ENCODE data around the gene ADAMTSL4.

ADAMTSL4 gene

GRCh38 chr1:150606463-150607142 is 57.4 kb downstream of the ADAMTSL4 start:
- TF ChIP-seq, protein P1, sequence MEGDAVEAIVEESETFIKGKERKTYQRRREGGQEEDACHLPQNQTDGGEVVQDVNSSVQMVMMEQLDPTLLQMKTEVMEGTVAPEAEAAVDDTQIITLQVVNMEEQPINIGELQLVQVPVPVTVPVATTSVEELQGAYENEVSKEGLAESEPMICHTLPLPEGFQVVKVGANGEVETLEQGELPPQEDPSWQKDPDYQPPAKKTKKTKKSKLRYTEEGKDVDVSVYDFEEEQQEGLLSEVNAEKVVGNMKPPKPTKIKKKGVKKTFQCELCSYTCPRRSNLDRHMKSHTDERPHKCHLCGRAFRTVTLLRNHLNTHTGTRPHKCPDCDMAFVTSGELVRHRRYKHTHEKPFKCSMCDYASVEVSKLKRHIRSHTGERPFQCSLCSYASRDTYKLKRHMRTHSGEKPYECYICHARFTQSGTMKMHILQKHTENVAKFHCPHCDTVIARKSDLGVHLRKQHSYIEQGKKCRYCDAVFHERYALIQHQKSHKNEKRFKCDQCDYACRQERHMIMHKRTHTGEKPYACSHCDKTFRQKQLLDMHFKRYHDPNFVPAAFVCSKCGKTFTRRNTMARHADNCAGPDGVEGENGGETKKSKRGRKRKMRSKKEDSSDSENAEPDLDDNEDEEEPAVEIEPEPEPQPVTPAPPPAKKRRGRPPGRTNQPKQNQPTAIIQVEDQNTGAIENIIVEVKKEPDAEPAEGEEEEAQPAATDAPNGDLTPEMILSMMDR (conservative IDR thresholded peaks at IDR 0.05; ENCODE audit: low read depth): no peak
- ChIA-PET CTCF (no interaction called here), POLR2A (ENCODE audit: low non-redundant PET) (no interaction called here)
- H3K27ac ChIP-seq: peak overlapping the region; percentile 64
- no peak for DNase-seq (ENCODE audit: low spot score)

GRCh38 chr1:150609732-150610131 is 60.5 kb downstream of the ADAMTSL4 start:
- POLR2A ChIA-PET (ENCODE audit: low non-redundant PET): interaction anchor here (1.2 kb wide), 1 partner anchor 30 kb away, joined by 3 read pairs; the partner anchor contains the start of gene MCL1
- peak overlapping the region; percentile 97 for H3K27ac ChIP-seq
- DNase-seq (ENCODE audit: low spot score): no peak
- TF ChIP-seq, protein P1 (conservative IDR thresholded peaks at IDR 0.05; ENCODE audit: low read depth): no peak
- CTCF ChIA-PET: interaction anchor here (0.6 to 0.7 kb wide), 2 partner anchors 11 to 95 kb away, joined by 3 to 7 read pairs; no protein-coding TSS in a partner anchor

Measured in RWPE1 (cell line).